Central memory CD8-positive, alpha-beta T cell (primary cell): Measurements from ENCODE around the gene PRND.
A peak's percentile ranks its signal among the peaks of the same experiment; 100 is the strongest.
"Not testable (repeated sequence)": the region's sequence is repeated elsewhere in the genome, so short reads cannot be mapped to it uniquely, and the experiment has no call there.

ENCODE experiments used
- ATAC-seq: fragments of 150-1000 bp; cut with Tn5 transposase; replicated peaks from 2 replicates; pipeline ENCODE4 v1.10.0; 2022; ENCODE audit warnings: mild to moderate bottlenecking, moderate FRiP score, moderate number of reproducible peaks; ENCODE audit not compliant: poor library complexity, severe bottlenecking; ENCODE audit errors: extremely low read depth
- DNase-seq, 2 donors: peaks; one replicate each; pipeline ENCODE4 v3.0.0; 2021; ENCODE audit warnings: low spot score in 2 of 2
- H3K27ac Mint-ChIP-seq: one replicate; pipeline ENCODE4 v1.8.0; 2022; ENCODE audit warnings: low read depth, mild to moderate bottlenecking, moderate library complexity, mixed read lengths
- H3K27me3 Mint-ChIP-seq: one replicate; pipeline ENCODE4 v1.8.0; 2022; ENCODE audit warnings: mixed read lengths
- H3K36me3 Mint-ChIP-seq: one replicate; pipeline ENCODE4 v1.8.0; 2022; ENCODE audit warnings: mild to moderate bottlenecking, moderate library complexity, mixed read lengths; ENCODE audit not compliant: insufficient read depth
- H3K4me1 Mint-ChIP-seq: one replicate; pipeline ENCODE4 v1.8.0; 2022; ENCODE audit warnings: mixed read lengths
- H3K4me3 Mint-ChIP-seq: one replicate; pipeline ENCODE4 v1.8.0; 2022; ENCODE audit warnings: mild to moderate bottlenecking, moderate library complexity, mixed read lengths
- H3K9me3 Mint-ChIP-seq: one replicate; pipeline ENCODE4 v1.8.0; 2022; ENCODE audit warnings: mixed read lengths

PRND gene

GRCh38 chr20:4763261-4763660 lies 41.6 kb downstream of the PRND start:
- Mint-ChIP-seq H3K27ac (no peak overlapping the region), H3K4me1 (peaks cover 10% of the 10 kb centered on the region), H3K4me3 (no peak overlapping the region), H3K27me3 (peaks cover 10% of the 10 kb centered on the region), H3K36me3 (no peaks in the 10 kb centered on the region), H3K9me3 (no peaks in the 10 kb centered on the region)
- DNase-seq (no peak), ATAC-seq (no peak)

GRCh38 chr20:4763723-4764510 lies 42.2 kb downstream of the PRND start:
- H3K4me1 Mint-ChIP-seq = peaks cover 9% of the 10 kb centered on the region
- H3K36me3 Mint-ChIP-seq = no peaks in the 10 kb centered on the region
- no peaks in the 10 kb centered on the region for H3K9me3 Mint-ChIP-seq
- DNase-seq (no peak), ATAC-seq (no peak)
- no peak overlapping the region for H3K4me3 Mint-ChIP-seq
- H3K27ac Mint-ChIP-seq = no peak overlapping the region
- H3K27me3 Mint-ChIP-seq = peaks cover 3% of the 10 kb centered on the region

DNA sequence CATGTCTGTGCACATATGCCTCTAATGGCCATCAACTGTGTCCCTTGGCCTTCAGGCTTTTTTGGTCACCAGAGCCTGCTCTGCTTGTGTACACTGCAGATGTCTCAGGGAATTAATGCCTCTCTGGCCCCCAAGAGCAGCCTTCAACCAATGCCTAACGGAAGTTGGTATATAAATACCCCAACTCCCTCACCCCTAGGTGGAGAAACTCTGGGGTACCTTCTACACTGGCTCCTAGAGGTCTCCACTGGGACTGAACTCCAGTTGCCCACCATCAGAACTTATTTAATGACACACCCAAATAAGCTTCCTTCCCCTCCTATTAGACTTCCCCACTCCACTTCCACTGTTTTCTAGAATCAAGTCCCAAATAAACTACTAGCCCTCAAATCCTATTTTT lies 43.1 kb downstream of the PRND start:
- Mint-ChIP-seq H3K4me3 (no peak overlapping the region), H3K9me3 (no peaks in the 10 kb centered on the region), H3K36me3 (no peaks in the 10 kb centered on the region), H3K4me1 (peaks cover 5% of the 10 kb centered on the region), H3K27ac (no peak overlapping the region), H3K27me3 (no peaks in the 10 kb centered on the region)
- no peak for DNase-seq
- no peak for ATAC-seq

- no peak for DNase-seq
- no peak for ATAC-seq
- no peaks in the 10 kb centered on the region for H3K27me3 Mint-ChIP-seq
- H3K4me1 Mint-ChIP-seq = peaks cover 5% of the 10 kb centered on the region
- no peak overlapping the region for H3K4me3 Mint-ChIP-seq
- no peaks in the 10 kb centered on the region for H3K9me3 Mint-ChIP-seq
- no peaks in the 10 kb centered on the region for H3K36me3 Mint-ChIP-seq
- no peak overlapping the region for H3K27ac Mint-ChIP-seq
Measured at GRCh38 chr20:4765681-4766080, 44.0 kb downstream of the PRND start.

GRCh38 chr20:4766631-4767030 lies 44.9 kb downstream of the PRND start:
- ATAC-seq = peak; percentile 32

GRCh38 chr20:4767084-4767483 lies 45.4 kb downstream of the PRND start:
- no peaks in the 10 kb centered on the region for H3K4me1 Mint-ChIP-seq
- H3K27me3 Mint-ChIP-seq = no peaks in the 10 kb centered on the region
- no peak overlapping the region for H3K27ac Mint-ChIP-seq
- DNase-seq (no peak), ATAC-seq (no peak)
- H3K9me3 Mint-ChIP-seq = peaks cover 9% of the 10 kb centered on the region
- no peak overlapping the region for H3K4me3 Mint-ChIP-seq
- no peaks in the 10 kb centered on the region for H3K36me3 Mint-ChIP-seq

More at GRCh38 chr20:4766631-4767030, 44.9 kb downstream of the PRND start:
- Mint-ChIP-seq H3K27ac (no peak overlapping the region), H3K4me1 (no peaks in the 10 kb centered on the region), H3K27me3 (no peaks in the 10 kb centered on the region), H3K9me3 (peaks cover 9% of the 10 kb centered on the region), H3K36me3 (no peaks in the 10 kb centered on the region), H3K4me3 (no peak overlapping the region)
- DNase-seq = no peak

GRCh38 chr20:4769328-4769727 lies 47.6 kb downstream of the PRND start:
- no peak for DNase-seq
- Mint-ChIP-seq H3K4me1 (no peaks in the 10 kb centered on the region), H3K27ac (no peak overlapping the region), H3K36me3 (peaks cover 2% of the 10 kb centered on the region), H3K4me3 (no peak overlapping the region), H3K9me3 (peaks cover 15% of the 10 kb centered on the region), H3K27me3 (no peaks in the 10 kb centered on the region)
- no peak for ATAC-seq

- ATAC-seq (no peak), DNase-seq (no peak)
- Mint-ChIP-seq H3K9me3 (peaks cover 15% of the 10 kb centered on the region), H3K36me3 (peaks cover 2% of the 10 kb centered on the region), H3K27ac (no peak overlapping the region), H3K4me3 (no peak overlapping the region), H3K4me1 (no peaks in the 10 kb centered on the region), H3K27me3 (no peaks in the 10 kb centered on the region)
Measured at GRCh38 chr20:4770026-4770425, 48.3 kb downstream of the PRND start.

DNA sequence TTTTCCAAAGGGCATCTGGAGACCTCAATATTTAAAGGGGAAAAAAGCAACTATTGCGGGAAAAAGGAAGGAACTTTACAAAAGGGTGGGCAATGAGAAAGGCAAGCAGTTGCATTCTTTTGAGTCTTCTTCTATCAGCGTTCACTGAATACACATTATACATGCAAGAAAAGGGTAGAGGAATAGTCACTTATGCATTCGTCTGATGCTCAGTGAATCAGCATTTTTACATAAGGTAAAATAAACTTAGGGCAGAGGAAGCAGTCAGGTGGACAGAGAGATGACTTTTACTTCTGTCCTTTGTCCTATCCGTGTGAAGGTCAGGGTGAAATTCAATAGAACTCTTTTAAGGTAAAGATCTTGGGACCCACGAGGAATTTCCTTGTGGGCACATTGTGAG lies 49.3 kb downstream of the PRND start:
- Mint-ChIP-seq H3K27me3 (no peaks in the 10 kb centered on the region), H3K4me1 (no peaks in the 10 kb centered on the region), H3K4me3 (no peak overlapping the region), H3K9me3 (peaks cover 15% of the 10 kb centered on the region), H3K36me3 (peaks cover 2% of the 10 kb centered on the region), H3K27ac (no peak overlapping the region)
- DNase-seq = no peak
- no peak for ATAC-seq

- DNase-seq = no peak
- Mint-ChIP-seq H3K4me3 (no peak overlapping the region), H3K27me3 (no peaks in the 10 kb centered on the region), H3K9me3 (peaks cover 15% of the 10 kb centered on the region), H3K27ac (no peak overlapping the region), H3K36me3 (peaks cover 2% of the 10 kb centered on the region), H3K4me1 (no peaks in the 10 kb centered on the region)
- ATAC-seq = no peak
Measured at GRCh38 chr20:4772132-4772531, 50.4 kb downstream of the PRND start.

- H3K27me3 Mint-ChIP-seq = not testable (repeated sequence)
- H3K9me3 Mint-ChIP-seq = peaks cover 15% of the 10 kb centered on the region
Measured at GRCh38 chr20:4773014-4773413, 51.3 kb downstream of the PRND start.

GRCh38 chr20:4773736-4774135 lies 52.0 kb downstream of the PRND start:
- Mint-ChIP-seq H3K9me3 (peaks cover 15% of the 10 kb centered on the region), H3K27ac (no peak overlapping the region), H3K4me1 (no peaks in the 10 kb centered on the region), H3K27me3 (no peaks in the 10 kb centered on the region), H3K36me3 (peaks cover 2% of the 10 kb centered on the region), H3K4me3 (no peak overlapping the region)
- no peak for DNase-seq
- ATAC-seq = no peak

More at GRCh38 chr20:4773014-4773413, 51.3 kb downstream of the PRND start:
- not testable (repeated sequence) for DNase-seq, H3K4me3 Mint-ChIP-seq, H3K36me3 Mint-ChIP-seq, ATAC-seq, H3K4me1 Mint-ChIP-seq
- peak overlapping the region; percentile 27 for H3K27ac Mint-ChIP-seq

DNA sequence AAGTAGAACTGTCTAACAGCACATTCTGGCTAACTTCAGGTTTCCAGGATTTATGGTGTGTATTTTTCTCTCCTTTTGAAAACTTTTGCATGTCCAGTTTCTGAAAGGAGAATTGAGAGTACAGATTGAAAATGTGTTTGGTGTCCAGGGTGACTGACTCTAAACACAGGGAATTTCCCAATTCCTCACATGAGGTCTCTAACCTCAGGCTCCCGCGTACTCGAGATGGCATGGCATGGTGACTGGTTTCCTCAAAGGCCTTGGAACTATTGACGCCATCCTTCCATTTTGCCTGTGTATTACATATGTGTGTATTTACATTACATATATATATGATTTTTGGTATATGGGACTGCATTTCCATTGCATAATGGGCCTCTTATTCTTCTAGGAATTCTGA lies 52.5 kb downstream of the PRND start:
- no peak overlapping the region for H3K4me3 Mint-ChIP-seq
- H3K4me1 Mint-ChIP-seq = no peaks in the 10 kb centered on the region
- no peak for DNase-seq
- no peaks in the 10 kb centered on the region for H3K27me3 Mint-ChIP-seq
- ATAC-seq = no peak
- peaks cover 15% of the 10 kb centered on the region for H3K9me3 Mint-ChIP-seq
- H3K27ac Mint-ChIP-seq = no peak overlapping the region
- peaks cover 4% of the 10 kb centered on the region for H3K36me3 Mint-ChIP-seq
